Fibroblast of pulmonary artery (primary cell): ENCODE measurements around the gene COL26A1.

Experiments
- DNase-seq: peaks from one replicate; pipeline ENCODE4 v3.0.0-alpha.2; 2010; ENCODE audit warnings: low read depth
- H3K4me3 ChIP-seq: replicated peaks from 2 replicates; pipeline ENCODE4 v1.5.1; 2011; ENCODE audit warnings: low read depth, mild to moderate bottlenecking, control low read depth, low read length, moderate library complexity
- TF ChIP-seq, protein P1 (sequence below): IDR thresholded peaks from 2 replicates; pipeline ENCODE4 v1.5.1; 2011; ENCODE audit warnings: mild to moderate bottlenecking, control low read depth, low read length, inconsistent platforms; ENCODE audit errors: missing control alignments

COL26A1 gene

DNA sequence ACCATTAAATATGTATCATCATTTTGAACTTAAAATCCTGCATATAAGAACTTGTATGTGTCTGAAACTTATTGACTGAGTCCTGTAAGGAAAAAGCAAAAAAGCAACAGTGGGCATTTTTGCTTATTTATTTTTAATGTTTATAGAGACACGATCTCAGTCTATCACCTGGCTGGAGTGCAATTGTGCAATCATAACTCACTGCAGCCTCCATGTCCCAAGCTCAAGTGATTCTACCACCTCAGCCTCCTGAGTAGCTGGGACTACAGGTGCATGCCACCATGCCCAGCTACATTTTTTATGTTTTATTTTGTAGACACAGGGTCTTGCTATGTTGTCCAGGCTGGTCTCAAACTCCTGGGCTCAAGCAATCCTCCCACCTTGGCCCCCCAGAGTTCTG is 234.2 kb downstream of the COL26A1 start:
- DNase-seq = no peak
- TF ChIP-seq, protein P1, sequence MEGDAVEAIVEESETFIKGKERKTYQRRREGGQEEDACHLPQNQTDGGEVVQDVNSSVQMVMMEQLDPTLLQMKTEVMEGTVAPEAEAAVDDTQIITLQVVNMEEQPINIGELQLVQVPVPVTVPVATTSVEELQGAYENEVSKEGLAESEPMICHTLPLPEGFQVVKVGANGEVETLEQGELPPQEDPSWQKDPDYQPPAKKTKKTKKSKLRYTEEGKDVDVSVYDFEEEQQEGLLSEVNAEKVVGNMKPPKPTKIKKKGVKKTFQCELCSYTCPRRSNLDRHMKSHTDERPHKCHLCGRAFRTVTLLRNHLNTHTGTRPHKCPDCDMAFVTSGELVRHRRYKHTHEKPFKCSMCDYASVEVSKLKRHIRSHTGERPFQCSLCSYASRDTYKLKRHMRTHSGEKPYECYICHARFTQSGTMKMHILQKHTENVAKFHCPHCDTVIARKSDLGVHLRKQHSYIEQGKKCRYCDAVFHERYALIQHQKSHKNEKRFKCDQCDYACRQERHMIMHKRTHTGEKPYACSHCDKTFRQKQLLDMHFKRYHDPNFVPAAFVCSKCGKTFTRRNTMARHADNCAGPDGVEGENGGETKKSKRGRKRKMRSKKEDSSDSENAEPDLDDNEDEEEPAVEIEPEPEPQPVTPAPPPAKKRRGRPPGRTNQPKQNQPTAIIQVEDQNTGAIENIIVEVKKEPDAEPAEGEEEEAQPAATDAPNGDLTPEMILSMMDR = no peak
- no peak overlapping the region for H3K4me3 ChIP-seq

DNA sequence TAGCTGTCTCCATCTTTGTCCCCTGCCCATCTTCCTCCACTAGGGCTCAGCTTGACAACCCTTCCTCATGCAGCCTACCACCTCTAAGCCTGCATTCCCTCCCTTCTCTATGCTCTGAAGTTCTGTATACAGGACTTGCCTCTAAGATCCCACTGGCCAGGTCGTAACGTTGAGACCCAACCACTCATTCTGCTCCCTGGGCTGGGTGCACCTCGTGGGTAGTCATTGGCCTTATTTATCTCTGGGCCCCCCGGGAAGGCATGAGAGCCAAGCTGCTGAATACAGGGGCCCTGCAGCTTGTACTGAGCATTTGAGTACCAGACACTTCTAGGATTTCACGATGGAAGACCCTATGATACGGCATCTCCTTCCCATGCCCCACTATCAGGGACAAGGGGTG is 235.3 kb downstream of the COL26A1 start:
- no peak overlapping the region for H3K4me3 ChIP-seq
- DNase-seq = no peak
- TF ChIP-seq, protein P1 = no peak

DNA sequence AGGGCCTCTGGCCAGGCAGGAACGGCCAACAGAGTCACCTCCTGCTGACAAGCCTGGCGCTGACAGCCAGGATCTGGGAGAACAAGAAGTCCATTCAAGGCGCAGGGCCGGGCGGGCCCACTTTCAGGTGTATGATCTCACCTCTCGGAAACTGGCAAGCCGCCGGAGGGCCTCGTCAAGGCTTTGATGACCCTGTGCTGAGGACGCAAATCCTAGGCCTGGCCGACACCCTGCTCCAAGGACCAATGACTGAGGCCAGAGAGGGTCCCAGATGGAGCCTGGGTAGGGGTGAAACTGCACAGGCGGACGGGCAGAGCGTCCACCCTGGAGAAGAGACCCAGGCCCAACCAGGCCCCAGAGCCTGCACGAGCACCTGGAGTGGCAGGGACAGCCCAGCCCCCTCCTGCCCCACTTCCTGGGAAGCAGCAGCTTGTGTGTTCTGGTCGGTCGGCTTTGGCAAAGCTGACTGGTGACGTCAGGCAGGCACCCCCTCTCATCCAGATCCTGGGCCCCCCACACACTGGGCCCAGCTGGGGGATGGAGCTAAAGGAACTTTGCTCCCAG is 235.8 kb downstream of the COL26A1 start:
- no peak for DNase-seq
- no peak overlapping the region for H3K4me3 ChIP-seq
- TF ChIP-seq, protein P1 = no peak

GRCh38 chr7:101598986-101599771 is 236.5 kb downstream of the COL26A1 start:
- H3K4me3 ChIP-seq = no peak overlapping the region
- DNase-seq = no peak
- TF ChIP-seq, protein P1 = no peak

- TF ChIP-seq, protein P1 = no peak
- DNase-seq = no peak
Measured at GRCh38 chr7:101599787-101600186, 237.1 kb downstream of the COL26A1 start.

DNA sequence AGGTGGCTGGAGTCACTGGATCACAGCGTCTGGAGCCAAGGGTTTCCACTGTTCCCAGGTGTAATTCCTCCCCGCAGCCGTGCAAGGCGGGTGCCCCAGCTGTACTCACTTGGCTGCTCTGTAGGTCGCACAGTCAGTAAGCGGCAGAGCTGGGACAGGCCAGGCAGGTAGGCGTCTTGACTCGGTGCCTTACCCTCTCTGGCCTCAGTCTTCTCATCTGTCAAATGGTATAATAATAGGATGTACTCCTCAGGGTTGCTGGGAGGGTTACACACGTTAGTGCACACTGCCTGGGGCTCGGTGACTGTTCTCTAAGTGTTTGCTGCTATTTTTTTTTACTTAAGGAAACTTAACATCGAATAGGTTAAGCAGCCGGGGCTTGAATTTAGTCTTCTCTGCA is 239.4 kb downstream of the COL26A1 start:
- H3K4me3 ChIP-seq = no peak overlapping the region
- no peak for DNase-seq
- TF ChIP-seq, protein P1 = no peak

More at GRCh38 chr7:101599787-101600186, 237.1 kb downstream of the COL26A1 start:
- no peak overlapping the region for H3K4me3 ChIP-seq
